Testis (tissue), 2 donors: ENCODE measurements around the gene HSPBP1.

Experiments
- CTCF ChIP-seq, 3 experiments: fragments of 450-650 bp in 2 of 3; fragments of 200-600 bp in 1 of 3; sonication (generic) in 1 of 3; IDR thresholded peaks; one replicate each; pipeline ENCODE4 v1.5.1; 2016 to 2019; ENCODE audit warnings: antibody characterized with exemption in 3 of 3, mild to moderate bottlenecking in 2 of 3, moderate library complexity in 1 of 3
- POLR2A ChIP-seq: fragments of 450-650 bp; IDR thresholded peaks from one replicate; pipeline ENCODE4 v1.6.1; 2017; ENCODE audit warnings: antibody characterized with exemption, mild to moderate bottlenecking, moderate library complexity

- no peak for TF ChIP-seq POLR2A
- TF ChIP-seq CTCF (IDR thresholded peaks at IDR 0.05) = no peak
Measured at GRCh38 chr19:55279770-55280643, at the start of gene HSPBP1.
